Retinal pigment epithelial cell (primary cell): ENCODE measurements around the gene MYBPHL.

Experiments used
- DNase-seq: peaks from one replicate; pipeline ENCODE4 v3.0.0-alpha.2; 2010; ENCODE audit warnings: low read depth
- H3K4me3 ChIP-seq: 2 replicates; pipeline ENCODE4 v1.5.1; 2011; ENCODE audit warnings: mild to moderate bottlenecking, low read length, control low read depth, moderate library complexity
- TF ChIP-seq, protein P1 (sequence below): conservative IDR thresholded peaks from 2 replicates; pipeline ENCODE4 v1.5.1; 2011; ENCODE audit warnings: low read depth, low read length, control low read depth, inconsistent platforms

Gene MYBPHL

DNA sequence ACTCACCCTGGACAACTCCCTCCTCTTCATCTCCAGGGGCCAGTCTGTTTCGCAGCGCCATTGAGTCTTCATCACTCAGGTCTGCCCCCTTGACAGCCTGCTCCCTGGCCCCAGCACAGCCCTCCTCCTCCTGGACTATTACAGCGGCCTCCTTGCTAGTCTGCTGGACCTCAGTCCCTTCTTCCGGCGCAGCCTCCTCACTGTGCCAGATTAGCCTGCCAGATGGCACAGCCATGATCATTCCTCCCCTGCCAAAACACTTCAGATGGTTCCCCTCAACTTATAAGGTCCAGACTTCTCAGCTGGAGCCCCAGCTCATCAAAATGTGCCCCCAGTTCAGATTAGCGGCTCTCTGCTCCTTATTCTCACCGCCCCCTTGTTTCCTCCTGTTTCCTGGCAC is 64.4 kb downstream of the MYBPHL start:
- no peak for DNase-seq
- TF ChIP-seq, protein P1, sequence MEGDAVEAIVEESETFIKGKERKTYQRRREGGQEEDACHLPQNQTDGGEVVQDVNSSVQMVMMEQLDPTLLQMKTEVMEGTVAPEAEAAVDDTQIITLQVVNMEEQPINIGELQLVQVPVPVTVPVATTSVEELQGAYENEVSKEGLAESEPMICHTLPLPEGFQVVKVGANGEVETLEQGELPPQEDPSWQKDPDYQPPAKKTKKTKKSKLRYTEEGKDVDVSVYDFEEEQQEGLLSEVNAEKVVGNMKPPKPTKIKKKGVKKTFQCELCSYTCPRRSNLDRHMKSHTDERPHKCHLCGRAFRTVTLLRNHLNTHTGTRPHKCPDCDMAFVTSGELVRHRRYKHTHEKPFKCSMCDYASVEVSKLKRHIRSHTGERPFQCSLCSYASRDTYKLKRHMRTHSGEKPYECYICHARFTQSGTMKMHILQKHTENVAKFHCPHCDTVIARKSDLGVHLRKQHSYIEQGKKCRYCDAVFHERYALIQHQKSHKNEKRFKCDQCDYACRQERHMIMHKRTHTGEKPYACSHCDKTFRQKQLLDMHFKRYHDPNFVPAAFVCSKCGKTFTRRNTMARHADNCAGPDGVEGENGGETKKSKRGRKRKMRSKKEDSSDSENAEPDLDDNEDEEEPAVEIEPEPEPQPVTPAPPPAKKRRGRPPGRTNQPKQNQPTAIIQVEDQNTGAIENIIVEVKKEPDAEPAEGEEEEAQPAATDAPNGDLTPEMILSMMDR: no peak
- no peak overlapping the region for H3K4me3 ChIP-seq
